ENCODE measurements around the gene TMEM200B. TPM values are rescaled to one million over a fixed set of nuclear protein-coding genes. Genes with fewer than 3 reads are reported as not detected.
A peak's percentile ranks its signal among the peaks of the same experiment; 100 is the strongest.
"Not testable (repeated sequence)": the region's sequence is repeated elsewhere in the genome, so short reads cannot be mapped to it uniquely, and the experiment has no call there.

Gene TMEM200B
- total and polyA plus RNA-seq, 2 donors = 0.57 to 2.5 TPM

- no peaks in the 10 kb centered on the region for H3K9me3 ChIP-seq (ENCODE audit: control insufficient read depth in 2 of 2, insufficient read depth in 1 of 2, low read length in 1 of 2)
- peak overlapping the region in 1 of 2 donors; percentile 12 for H3K27ac ChIP-seq (ENCODE audit: low read depth in 1 of 2, low read length in 1 of 2)
- no peaks in the 10 kb centered on the region for H3K27me3 ChIP-seq (ENCODE audit: control insufficient read depth in 2 of 2, insufficient read depth in 1 of 2, low read length in 1 of 2)
- no peak for DNase-seq (ENCODE audit: low read depth in 6 of 9, low spot score in 9 of 9)
- WGBS = 93% methylated on average over 8 of the region's 8 CpGs
- H3K4me3 ChIP-seq (ENCODE audit: low read length in 2 of 2) = no peak overlapping the region
- peaks cover 55 to 58% of the 10 kb centered on the region in 2 donors for H3K36me3 ChIP-seq (ENCODE audit: control insufficient read depth in 2 of 2, insufficient read depth in 2 of 2, low read length in 1 of 2)
- no peaks in the 10 kb centered on the region for H3K4me1 ChIP-seq (ENCODE audit: control insufficient read depth in 2 of 2, insufficient read depth in 2 of 2, low read length in 2 of 2)
These were observed 22.2 kb upstream of the TMEM200B start for GRCh38 chr1:29145739-29146437.

DNA sequence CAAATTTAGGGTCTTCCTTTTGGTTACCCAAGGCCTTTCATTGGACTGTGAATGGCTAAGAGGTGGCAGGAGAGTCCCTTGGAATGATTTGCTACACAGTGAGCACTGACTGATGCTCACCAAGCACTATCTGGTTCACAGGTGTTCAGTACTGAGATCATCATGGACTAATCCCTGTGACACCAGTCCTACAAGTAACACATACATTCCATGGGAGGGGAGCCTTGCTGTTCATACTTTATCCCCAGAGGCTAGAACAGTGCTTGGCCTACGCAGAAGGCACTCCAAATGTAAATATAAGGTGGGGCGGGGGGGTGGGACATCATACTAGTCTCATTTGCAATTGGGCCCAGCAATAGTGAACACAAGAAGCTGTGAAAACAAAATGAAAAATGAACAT lies 20.5 kb upstream of the TMEM200B start:
- Histone ChIP-seq H3K27ac (ENCODE audit: low read depth in 1 of 2, low read length in 1 of 2) (no peak overlapping the region), H3K9me3 (ENCODE audit: control insufficient read depth in 2 of 2, insufficient read depth in 1 of 2, low read length in 1 of 2) (no peaks in the 10 kb centered on the region), H3K4me1 (ENCODE audit: control insufficient read depth in 2 of 2, insufficient read depth in 2 of 2, low read length in 2 of 2) (no peaks in the 10 kb centered on the region), H3K27me3 (ENCODE audit: control insufficient read depth in 2 of 2, insufficient read depth in 1 of 2, low read length in 1 of 2) (no peaks in the 10 kb centered on the region), H3K36me3 (ENCODE audit: control insufficient read depth in 2 of 2, insufficient read depth in 2 of 2, low read length in 1 of 2) (peaks cover 39 to 44% of the 10 kb centered on the region in 2 donors), H3K4me3 (ENCODE audit: low read length in 2 of 2) (no peak overlapping the region)
- no peak for DNase-seq (ENCODE audit: low read depth in 6 of 9, low spot score in 9 of 9)
- 100% methylated on average over 2 of the region's 2 CpGs for WGBS

- WGBS = 99% methylated on average over 2 of the region's 2 CpGs
- no peak for DNase-seq (ENCODE audit: low read depth in 6 of 9, low spot score in 9 of 9)
- Histone ChIP-seq H3K4me1 (ENCODE audit: control insufficient read depth in 2 of 2, insufficient read depth in 2 of 2, low read length in 2 of 2) (no peaks in the 10 kb centered on the region), H3K4me3 (ENCODE audit: low read length in 2 of 2) (no peak overlapping the region), H3K9me3 (ENCODE audit: control insufficient read depth in 2 of 2, insufficient read depth in 1 of 2, low read length in 1 of 2) (no peaks in the 10 kb centered on the region), H3K27ac (ENCODE audit: low read depth in 1 of 2, low read length in 1 of 2) (no peak overlapping the region), H3K27me3 (ENCODE audit: control insufficient read depth in 2 of 2, insufficient read depth in 1 of 2, low read length in 1 of 2) (no peaks in the 10 kb centered on the region), H3K36me3 (ENCODE audit: control insufficient read depth in 2 of 2, insufficient read depth in 2 of 2, low read length in 1 of 2) (peaks cover 25 to 29% of the 10 kb centered on the region in 2 donors)
These were observed 19.0 kb upstream of the TMEM200B start for GRCh38 chr1:29142714-29143113.

DNA sequence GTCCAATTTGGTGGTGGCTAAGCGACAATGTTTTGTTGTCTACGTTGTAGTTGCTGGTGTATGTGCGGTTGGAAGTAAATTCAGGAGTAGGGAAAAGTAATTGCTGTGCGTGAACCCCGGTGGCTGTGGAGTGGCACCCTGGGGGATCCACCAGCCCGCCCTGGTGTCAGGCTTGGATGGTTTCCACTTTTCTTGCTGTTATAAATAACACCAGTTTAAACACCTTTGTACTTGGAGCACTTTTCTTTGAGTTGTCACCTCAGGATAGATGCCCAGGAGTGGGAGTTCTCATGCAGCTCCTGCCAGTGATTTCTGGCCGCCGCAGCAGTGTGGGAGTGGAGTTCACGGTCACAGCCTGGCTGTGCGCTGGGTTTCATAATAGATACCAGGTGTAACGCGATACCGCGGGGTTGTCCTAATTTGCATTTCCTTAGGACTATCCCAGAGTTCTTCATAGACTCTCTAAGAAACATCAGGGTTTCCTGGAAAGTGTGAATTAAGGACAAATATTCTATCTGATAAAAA lies 12.8 kb upstream of the TMEM200B start:
- Histone ChIP-seq H3K4me1 (ENCODE audit: control insufficient read depth in 2 of 2, insufficient read depth in 2 of 2, low read length in 2 of 2) (no peaks in the 10 kb centered on the region), H3K27ac (ENCODE audit: low read depth in 1 of 2, low read length in 1 of 2) (no peak overlapping the region), H3K4me3 (ENCODE audit: low read length in 2 of 2) (no peak overlapping the region), H3K36me3 (ENCODE audit: control insufficient read depth in 2 of 2, insufficient read depth in 2 of 2, low read length in 1 of 2) (no peaks in the 10 kb centered on the region), H3K27me3 (ENCODE audit: control insufficient read depth in 2 of 2, insufficient read depth in 1 of 2, low read length in 1 of 2) (peaks cover 0 to 26% of the 10 kb centered on the region in 2 donors), H3K9me3 (ENCODE audit: control insufficient read depth in 2 of 2, insufficient read depth in 1 of 2, low read length in 1 of 2) (no peaks in the 10 kb centered on the region)
- DNase-seq (ENCODE audit: low read depth in 6 of 9, low spot score in 9 of 9) = no peak
- WGBS = 89% methylated on average over 14 of the region's 14 CpGs

DNA sequence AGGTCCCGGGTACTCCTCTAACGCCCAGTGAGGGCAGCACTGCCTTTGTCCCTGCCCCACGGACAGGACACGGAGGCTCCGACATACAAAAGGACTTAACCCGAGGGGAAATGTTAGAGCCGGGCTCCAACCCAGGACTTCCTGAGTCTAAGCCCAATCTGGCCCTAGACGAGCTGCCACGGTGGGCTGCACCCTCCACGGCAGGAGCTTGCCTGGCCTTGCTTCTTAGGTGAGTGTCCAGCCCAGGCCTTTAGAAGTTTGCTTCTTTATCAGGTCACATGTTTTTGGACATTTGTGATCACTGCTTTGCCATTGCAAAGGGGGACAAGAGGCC lies 11.0 kb upstream of the TMEM200B start:
- no peaks in the 10 kb centered on the region for H3K36me3 ChIP-seq (ENCODE audit: control insufficient read depth in 2 of 2, insufficient read depth in 2 of 2, low read length in 1 of 2)
- no peak overlapping the region for H3K4me3 ChIP-seq (ENCODE audit: low read length in 2 of 2)
- peaks cover 0 to 30% of the 10 kb centered on the region in 2 donors for H3K27me3 ChIP-seq (ENCODE audit: control insufficient read depth in 2 of 2, insufficient read depth in 1 of 2, low read length in 1 of 2)
- 72% methylated on average over 10 of the region's 10 CpGs for WGBS
- H3K4me1 ChIP-seq (ENCODE audit: control insufficient read depth in 2 of 2, insufficient read depth in 2 of 2, low read length in 2 of 2) = no peaks in the 10 kb centered on the region
- DNase-seq (ENCODE audit: low read depth in 6 of 9, low spot score in 9 of 9) = no peak
- H3K9me3 ChIP-seq (ENCODE audit: control insufficient read depth in 2 of 2, insufficient read depth in 1 of 2, low read length in 1 of 2) = no peaks in the 10 kb centered on the region
- no peak overlapping the region for H3K27ac ChIP-seq (ENCODE audit: low read depth in 1 of 2, low read length in 1 of 2)

GRCh38 chr1:29133861-29134694 lies 10.4 kb upstream of the TMEM200B start:
- H3K4me1 ChIP-seq (ENCODE audit: control insufficient read depth in 2 of 2, insufficient read depth in 2 of 2, low read length in 2 of 2) = no peaks in the 10 kb centered on the region
- no peak overlapping the region for H3K4me3 ChIP-seq (ENCODE audit: low read length in 2 of 2)
- whole genome bisulfite sequencing = 70% methylated on average over 55 of the region's 55 CpGs
- H3K27ac ChIP-seq (ENCODE audit: low read depth in 1 of 2, low read length in 1 of 2) = no peak overlapping the region
- peaks cover 0 to 30% of the 10 kb centered on the region in 2 donors for H3K27me3 ChIP-seq (ENCODE audit: control insufficient read depth in 2 of 2, insufficient read depth in 1 of 2, low read length in 1 of 2)
- H3K9me3 ChIP-seq (ENCODE audit: control insufficient read depth in 2 of 2, insufficient read depth in 1 of 2, low read length in 1 of 2) = no peaks in the 10 kb centered on the region
- H3K36me3 ChIP-seq (ENCODE audit: control insufficient read depth in 2 of 2, insufficient read depth in 2 of 2, low read length in 1 of 2) = no peaks in the 10 kb centered on the region
- DNase-seq (ENCODE audit: low read depth in 6 of 9, low spot score in 9 of 9) = no peak

DNA sequence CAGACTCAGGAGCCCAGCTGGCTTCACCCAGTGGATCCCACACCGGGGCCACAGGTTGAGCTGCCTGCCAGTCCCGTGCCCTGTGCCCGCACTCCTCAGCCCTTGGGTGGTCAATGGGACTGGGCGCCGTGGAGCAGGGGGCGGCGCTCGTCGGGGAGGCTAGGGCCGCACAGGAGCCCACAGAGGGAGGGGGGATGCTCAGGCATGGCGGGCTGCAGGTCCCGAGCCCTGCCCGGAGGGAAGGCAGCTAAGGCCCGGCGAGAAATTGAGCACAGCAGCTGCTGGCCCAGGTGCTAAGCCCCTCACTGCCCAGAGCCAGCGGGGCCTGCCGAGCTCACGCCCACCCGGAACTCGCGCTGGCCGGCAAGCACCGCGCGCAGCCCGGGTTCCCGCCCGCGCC lies 7.4 kb upstream of the TMEM200B start:
- 98% methylated on average over 29 of the region's 29 CpGs for WGBS
- H3K27me3 ChIP-seq (ENCODE audit: control insufficient read depth in 2 of 2, insufficient read depth in 1 of 2, low read length in 1 of 2) = peaks cover 2 to 50% of the 10 kb centered on the region in 2 donors
- H3K27ac ChIP-seq (ENCODE audit: low read depth in 1 of 2, low read length in 1 of 2); H3K36me3 ChIP-seq (ENCODE audit: control insufficient read depth in 2 of 2, insufficient read depth in 2 of 2, low read length in 1 of 2); DNase-seq (ENCODE audit: low read depth in 6 of 9, low spot score in 9 of 9); H3K9me3 ChIP-seq (ENCODE audit: control insufficient read depth in 2 of 2, insufficient read depth in 1 of 2, low read length in 1 of 2); H3K4me1 ChIP-seq (ENCODE audit: control insufficient read depth in 2 of 2, insufficient read depth in 2 of 2, low read length in 2 of 2); H3K4me3 ChIP-seq (ENCODE audit: low read length in 2 of 2): not testable (repeated sequence)

GRCh38 chr1:29129916-29130315 lies 6.2 kb upstream of the TMEM200B start:
- DNase-seq (ENCODE audit: low read depth in 6 of 9, low spot score in 9 of 9) = no peak
- peaks cover 0 to 4% of the 10 kb centered on the region in 2 donors for H3K9me3 ChIP-seq (ENCODE audit: control insufficient read depth in 2 of 2, insufficient read depth in 1 of 2, low read length in 1 of 2)
- WGBS = 87% methylated on average over 5 of the region's 5 CpGs
- H3K4me1 ChIP-seq (ENCODE audit: control insufficient read depth in 2 of 2, insufficient read depth in 2 of 2, low read length in 2 of 2) = no peaks in the 10 kb centered on the region
- H3K36me3 ChIP-seq (ENCODE audit: control insufficient read depth in 2 of 2, insufficient read depth in 2 of 2, low read length in 1 of 2) = no peaks in the 10 kb centered on the region
- no peak overlapping the region for H3K4me3 ChIP-seq (ENCODE audit: low read length in 2 of 2)
- H3K27me3 ChIP-seq (ENCODE audit: control insufficient read depth in 2 of 2, insufficient read depth in 1 of 2, low read length in 1 of 2) = peaks cover 11 to 55% of the 10 kb centered on the region in 2 donors
- no peak overlapping the region for H3K27ac ChIP-seq (ENCODE audit: low read depth in 1 of 2, low read length in 1 of 2)

DNA sequence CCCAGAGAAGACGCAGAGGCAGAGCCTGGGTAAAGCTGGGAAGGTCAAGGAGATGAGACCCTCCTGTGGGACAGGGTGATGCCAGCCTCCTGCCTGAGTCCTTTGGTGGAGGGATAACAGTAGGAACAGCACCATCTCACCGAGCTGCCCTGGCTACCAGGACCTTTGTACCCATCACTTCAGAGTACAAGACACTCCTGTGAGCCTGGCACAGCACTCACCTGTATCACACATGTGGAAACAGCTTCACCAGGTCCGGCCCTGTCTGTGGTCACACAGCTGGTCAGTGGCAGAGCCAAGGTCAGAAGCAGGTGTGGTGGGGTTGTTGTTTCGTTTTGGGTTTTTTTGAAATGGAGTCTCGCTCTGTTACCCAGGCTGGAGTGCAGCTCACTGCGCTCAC lies 5.0 kb upstream of the TMEM200B start:
- Histone ChIP-seq H3K4me1 (ENCODE audit: control insufficient read depth in 2 of 2, insufficient read depth in 2 of 2, low read length in 2 of 2) (peaks cover 5 to 6% of the 10 kb centered on the region in 2 donors), H3K36me3 (ENCODE audit: control insufficient read depth in 2 of 2, insufficient read depth in 2 of 2, low read length in 1 of 2) (no peaks in the 10 kb centered on the region), H3K27ac (ENCODE audit: low read depth in 1 of 2, low read length in 1 of 2) (no peak overlapping the region), H3K4me3 (ENCODE audit: low read length in 2 of 2) (no peak overlapping the region), H3K9me3 (ENCODE audit: control insufficient read depth in 2 of 2, insufficient read depth in 1 of 2, low read length in 1 of 2) (peaks cover 1 to 4% of the 10 kb centered on the region in 2 donors), H3K27me3 (ENCODE audit: control insufficient read depth in 2 of 2, insufficient read depth in 1 of 2, low read length in 1 of 2) (peaks cover 22 to 55% of the 10 kb centered on the region in 2 donors)
- 95% methylated on average over 6 of the region's 6 CpGs for whole genome bisulfite sequencing
- DNase-seq (ENCODE audit: low read depth in 6 of 9, low spot score in 9 of 9) = no peak

Data from thymus (tissue), 11 donors.